Measurements from ENCODE around the gene ZNF677. TPM values are rescaled to one million over a fixed set of nuclear protein-coding genes. Genes with fewer than 3 reads are reported as not detected.
"Not testable (repeated sequence)": the region's sequence is repeated elsewhere in the genome, so short reads cannot be mapped to it uniquely, and the experiment has no call there.

The ZNF677 gene
- total RNA-seq, 1 donor from 2014 or later, result 31.6 TPM

DNA sequence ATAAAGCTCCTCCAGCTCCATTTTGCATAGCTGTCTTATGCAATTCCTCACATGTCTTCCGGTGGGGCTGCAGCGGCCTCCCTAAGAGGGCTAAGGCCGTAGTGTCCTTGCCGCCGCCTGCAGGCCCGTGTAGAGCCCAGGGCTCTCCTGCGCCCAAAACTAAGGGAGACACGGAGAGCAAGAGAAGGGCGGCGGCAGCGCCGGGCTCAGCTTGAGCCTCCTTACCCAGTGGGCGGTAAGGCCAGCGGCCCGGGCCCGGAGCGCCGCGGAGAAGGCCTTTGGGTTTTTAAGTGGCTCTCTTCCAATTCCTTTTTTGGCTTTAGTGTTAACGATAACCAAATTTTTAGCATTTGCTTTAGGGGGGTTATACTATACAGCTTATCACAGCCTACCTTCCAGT lies 30.1 kb downstream of the ZNF677 start:
- DNase-seq (ENCODE audit: low read depth), result no peak
- Histone ChIP-seq H3K27me3 (ENCODE audit: control insufficient read depth, insufficient read depth, low read length) (no peaks in the 10 kb centered on the region), H3K4me3 (ENCODE audit: low read depth, low read length) (no peak overlapping the region), H3K36me3 (ENCODE audit: control insufficient read depth, insufficient read depth, low read length) (no peaks in the 10 kb centered on the region)
- TF ChIP-seq, protein P1, sequence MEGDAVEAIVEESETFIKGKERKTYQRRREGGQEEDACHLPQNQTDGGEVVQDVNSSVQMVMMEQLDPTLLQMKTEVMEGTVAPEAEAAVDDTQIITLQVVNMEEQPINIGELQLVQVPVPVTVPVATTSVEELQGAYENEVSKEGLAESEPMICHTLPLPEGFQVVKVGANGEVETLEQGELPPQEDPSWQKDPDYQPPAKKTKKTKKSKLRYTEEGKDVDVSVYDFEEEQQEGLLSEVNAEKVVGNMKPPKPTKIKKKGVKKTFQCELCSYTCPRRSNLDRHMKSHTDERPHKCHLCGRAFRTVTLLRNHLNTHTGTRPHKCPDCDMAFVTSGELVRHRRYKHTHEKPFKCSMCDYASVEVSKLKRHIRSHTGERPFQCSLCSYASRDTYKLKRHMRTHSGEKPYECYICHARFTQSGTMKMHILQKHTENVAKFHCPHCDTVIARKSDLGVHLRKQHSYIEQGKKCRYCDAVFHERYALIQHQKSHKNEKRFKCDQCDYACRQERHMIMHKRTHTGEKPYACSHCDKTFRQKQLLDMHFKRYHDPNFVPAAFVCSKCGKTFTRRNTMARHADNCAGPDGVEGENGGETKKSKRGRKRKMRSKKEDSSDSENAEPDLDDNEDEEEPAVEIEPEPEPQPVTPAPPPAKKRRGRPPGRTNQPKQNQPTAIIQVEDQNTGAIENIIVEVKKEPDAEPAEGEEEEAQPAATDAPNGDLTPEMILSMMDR (IDR thresholded peaks at IDR 0.05; ENCODE audit: insufficient read depth, low read length, poor library complexity, severe bottlenecking), result no peak

DNA sequence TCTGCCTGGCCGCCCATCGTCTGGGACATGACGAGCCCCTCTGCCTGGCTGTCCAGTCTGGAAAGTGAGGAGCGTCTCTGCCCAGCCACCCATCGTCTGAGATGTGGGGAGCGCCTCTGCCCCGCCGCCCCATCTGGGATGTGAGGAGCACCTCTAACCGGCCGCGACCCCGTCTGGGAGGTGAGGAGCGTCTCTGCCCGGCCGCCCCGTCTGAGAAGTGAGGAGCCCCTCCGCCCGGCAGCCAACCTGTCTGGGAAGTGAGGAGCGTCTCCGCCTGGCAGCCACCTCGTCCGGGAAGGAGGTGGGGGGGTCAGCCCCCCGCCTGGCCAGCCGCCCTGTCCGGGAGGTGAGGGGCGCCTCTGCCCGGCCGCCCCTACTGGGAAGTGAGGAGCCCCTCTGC lies 32.0 kb downstream of the ZNF677 start:
- not testable (repeated sequence) for H3K27me3 ChIP-seq (ENCODE audit: control insufficient read depth, insufficient read depth, low read length); H3K36me3 ChIP-seq (ENCODE audit: control insufficient read depth, insufficient read depth, low read length); H3K4me3 ChIP-seq (ENCODE audit: low read depth, low read length); DNase-seq (ENCODE audit: low read depth)

DNA sequence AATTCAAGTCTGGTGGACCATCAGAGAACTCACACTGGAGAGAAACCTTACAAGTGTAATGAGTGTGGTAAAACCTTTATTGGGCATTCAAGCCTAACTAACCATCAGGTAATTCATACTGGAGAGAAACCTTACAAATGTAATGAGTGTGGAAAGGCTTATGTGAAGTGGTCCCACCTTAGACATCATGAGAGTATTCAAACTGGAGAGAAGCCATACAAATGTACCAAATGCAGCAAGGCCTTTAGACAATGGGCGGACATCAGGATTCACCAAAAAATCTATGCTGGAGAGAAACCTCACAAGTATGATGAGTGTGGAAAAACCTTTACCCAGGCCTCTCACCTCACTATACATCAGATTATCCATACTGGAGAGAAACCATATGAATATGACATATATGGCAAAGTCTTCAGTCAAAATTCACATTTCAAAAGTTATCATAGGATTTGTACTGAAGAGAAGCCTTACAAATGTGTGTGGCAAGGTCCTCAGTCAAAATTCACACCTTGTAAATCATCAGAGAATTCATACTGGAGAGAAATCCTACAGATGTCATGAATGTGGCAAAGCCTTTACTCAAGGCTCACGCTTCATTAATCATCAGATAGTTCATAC lies 41.9 kb downstream of the ZNF677 start:
- Histone ChIP-seq H3K36me3 (ENCODE audit: control insufficient read depth, insufficient read depth, low read length) (no peaks in the 10 kb centered on the region), H3K27me3 (ENCODE audit: control insufficient read depth, insufficient read depth, low read length) (no peaks in the 10 kb centered on the region), H3K4me3 (ENCODE audit: low read depth, low read length) (no peak overlapping the region)
- DNase-seq (ENCODE audit: low read depth), result no peak
- TF ChIP-seq, protein P1 (IDR thresholded peaks at IDR 0.05; ENCODE audit: insufficient read depth, low read length, poor library complexity, severe bottlenecking), result no peak

DNA sequence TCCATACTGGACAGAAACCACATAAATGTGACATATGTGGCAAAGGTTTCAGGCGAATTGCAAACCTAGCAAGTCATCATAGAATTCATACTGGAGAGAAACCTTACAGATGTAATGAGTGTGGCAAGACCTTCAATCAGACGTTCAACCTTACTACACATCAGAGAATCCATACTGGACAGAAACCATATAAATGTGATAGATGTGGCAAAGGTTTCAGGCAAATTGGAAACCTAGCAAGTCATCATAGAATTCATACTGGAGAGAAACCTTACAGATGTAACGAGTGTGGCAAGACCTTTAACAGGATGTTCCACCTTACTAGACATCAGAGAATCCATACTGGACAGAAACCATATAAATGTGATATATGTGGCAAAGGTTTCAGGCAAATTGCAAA lies 43.1 kb downstream of the ZNF677 start:
- H3K36me3 ChIP-seq (ENCODE audit: control insufficient read depth, insufficient read depth, low read length); H3K4me3 ChIP-seq (ENCODE audit: low read depth, low read length); H3K27me3 ChIP-seq (ENCODE audit: control insufficient read depth, insufficient read depth, low read length); DNase-seq (ENCODE audit: low read depth): not testable (repeated sequence)

DNA sequence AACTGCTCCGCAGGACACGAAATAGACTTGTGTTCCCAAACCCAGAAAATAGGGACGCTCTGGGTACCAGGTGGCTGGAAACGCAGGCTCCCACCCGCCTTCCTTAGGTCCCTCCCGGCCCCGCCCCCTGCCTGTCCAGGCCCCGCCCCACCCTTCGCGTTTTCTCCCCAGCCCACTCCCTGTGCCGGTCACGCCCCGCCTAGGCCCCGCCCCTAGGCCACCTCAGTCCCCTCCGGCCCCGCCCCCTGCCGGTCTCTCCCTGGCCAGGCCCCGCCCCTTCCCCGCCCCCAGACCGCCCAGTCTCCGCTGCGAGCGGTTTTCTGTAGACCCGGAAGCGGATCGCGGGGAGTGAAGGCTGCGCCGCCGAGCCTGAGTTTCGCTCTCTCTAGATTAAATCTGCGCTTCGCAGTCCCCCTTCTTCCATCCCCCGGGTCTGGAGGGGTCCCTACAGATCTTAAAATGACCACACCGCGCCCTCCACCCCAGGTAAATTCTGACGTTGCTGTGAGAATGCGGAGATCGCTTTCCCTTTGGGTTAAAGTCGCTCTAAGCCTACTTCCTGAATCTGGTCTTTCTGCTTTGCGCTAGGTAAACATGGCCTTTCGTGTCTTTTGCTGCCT lies 57.8 kb downstream of the ZNF677 start:
- peak; percentile 51 for DNase-seq (ENCODE audit: low read depth)
- Histone ChIP-seq H3K4me3 (ENCODE audit: low read depth, low read length) (peak overlapping the region; percentile 89), H3K27me3 (ENCODE audit: control insufficient read depth, insufficient read depth, low read length) (no peaks in the 10 kb centered on the region), H3K36me3 (ENCODE audit: control insufficient read depth, insufficient read depth, low read length) (no peaks in the 10 kb centered on the region)
- TF ChIP-seq, protein P1 (IDR thresholded peaks at IDR 0.05; ENCODE audit: insufficient read depth, low read length, poor library complexity, severe bottlenecking), result no peak

DNA sequence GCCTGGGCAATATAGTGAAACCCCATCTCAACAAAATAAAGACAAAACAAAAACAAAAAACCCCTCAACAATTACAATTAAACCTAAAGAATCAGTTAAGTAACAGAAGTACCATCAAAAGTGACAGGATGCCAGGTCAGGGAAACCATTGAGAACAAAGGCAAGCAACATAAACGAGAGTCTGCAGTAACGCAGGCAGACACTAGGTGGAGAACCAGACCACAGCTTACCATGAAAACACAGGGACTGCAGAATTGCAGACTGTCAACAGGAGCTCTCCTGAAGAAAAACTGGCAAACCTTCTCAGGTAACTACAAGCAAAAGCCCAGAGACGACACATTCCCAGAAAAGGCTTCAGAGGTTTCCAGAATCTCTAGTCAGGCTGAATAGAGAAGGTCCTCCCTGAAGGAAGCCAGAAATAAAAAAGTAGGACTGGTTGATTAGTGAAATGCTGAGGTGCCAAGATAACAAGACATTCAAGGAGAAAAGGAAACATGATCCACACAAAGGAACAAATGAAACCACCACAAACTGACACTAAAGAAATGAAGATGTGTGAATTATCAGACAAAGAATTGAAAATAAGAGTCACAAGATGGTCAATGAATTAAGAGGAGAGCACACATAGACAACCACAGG lies 59.3 kb downstream of the ZNF677 start:
- TF ChIP-seq, protein P1 (IDR thresholded peaks at IDR 0.05; ENCODE audit: insufficient read depth, low read length, poor library complexity, severe bottlenecking), result peak; percentile 67
- peak; percentile 23 for DNase-seq (ENCODE audit: low read depth)
- Histone ChIP-seq H3K27me3 (ENCODE audit: control insufficient read depth, insufficient read depth, low read length) (no peaks in the 10 kb centered on the region), H3K36me3 (ENCODE audit: control insufficient read depth, insufficient read depth, low read length) (no peaks in the 10 kb centered on the region), H3K4me3 (ENCODE audit: low read depth, low read length) (no peak overlapping the region)
